Ovary (tissue), 3 donors: ENCODE results near the gene ZFP36.

Experiments
- POLR2A ChIP-seq: fragments of 450-650 bp; IDR thresholded peaks from one replicate; pipeline ENCODE4 v1.6.1; 2017; ENCODE audit warnings: antibody characterized with exemption, mild to moderate bottlenecking, moderate library complexity
- TF ChIP-seq, protein P1 (sequence below), 3 donors: fragments of 450-650 bp in 2 of 3; fragments of 200-600 bp in 1 of 3; IDR thresholded peaks; one replicate each; pipeline versions ENCODE4 v1.5.1 to v1.8.0; 2016 to 2022; ENCODE audit warnings: antibody characterized with exemption in 3 of 3, mild to moderate bottlenecking in 1 of 3
- donor health status: DM: no; HTN: no; CAD: no.

- TF ChIP-seq, protein P1, sequence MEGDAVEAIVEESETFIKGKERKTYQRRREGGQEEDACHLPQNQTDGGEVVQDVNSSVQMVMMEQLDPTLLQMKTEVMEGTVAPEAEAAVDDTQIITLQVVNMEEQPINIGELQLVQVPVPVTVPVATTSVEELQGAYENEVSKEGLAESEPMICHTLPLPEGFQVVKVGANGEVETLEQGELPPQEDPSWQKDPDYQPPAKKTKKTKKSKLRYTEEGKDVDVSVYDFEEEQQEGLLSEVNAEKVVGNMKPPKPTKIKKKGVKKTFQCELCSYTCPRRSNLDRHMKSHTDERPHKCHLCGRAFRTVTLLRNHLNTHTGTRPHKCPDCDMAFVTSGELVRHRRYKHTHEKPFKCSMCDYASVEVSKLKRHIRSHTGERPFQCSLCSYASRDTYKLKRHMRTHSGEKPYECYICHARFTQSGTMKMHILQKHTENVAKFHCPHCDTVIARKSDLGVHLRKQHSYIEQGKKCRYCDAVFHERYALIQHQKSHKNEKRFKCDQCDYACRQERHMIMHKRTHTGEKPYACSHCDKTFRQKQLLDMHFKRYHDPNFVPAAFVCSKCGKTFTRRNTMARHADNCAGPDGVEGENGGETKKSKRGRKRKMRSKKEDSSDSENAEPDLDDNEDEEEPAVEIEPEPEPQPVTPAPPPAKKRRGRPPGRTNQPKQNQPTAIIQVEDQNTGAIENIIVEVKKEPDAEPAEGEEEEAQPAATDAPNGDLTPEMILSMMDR (IDR thresholded peaks at IDR 0.05) = no peak
- TF ChIP-seq POLR2A = no peak
Measured at GRCh38 chr19:39363901-39364457, 42.7 kb upstream of the ZFP36 start.
